GM12878 (cell line): Measurements from ENCODE around the gene MAD2L2. TPM values are rescaled to one million over a fixed set of nuclear protein-coding genes. Genes with fewer than 3 reads are reported as not detected.

Source experiments
- ATAC-seq: fragments of 200-7000 bp; cut with Tn5 transposase; 3 replicates; pipeline ENCODE4 v1.9.1; 2020; ENCODE audit warnings: mild to moderate bottlenecking, moderate library complexity
- BruUV-seq: library from RNA; stranded (reverse); fragments of 400-500 nt; replicated peaks from 2 replicates; lab custom pipeline; 2021; lab: Mats Ljungman, UMichigan
- CTCF ChIA-PET: fragments of 300-600 bp; sonication (Branson Sonifier 250); formaldehyde crosslinking; extraction: SDS; loops from one replicate; lab custom pipeline; 2021; ENCODE audit warnings: inconsistent platforms; lab: Yijun Ruan, JAX
- POLR2A ChIA-PET: fragments of 350-600 bp; formaldehyde crosslinking; extraction: SDS; loops from one replicate; lab custom pipeline; 2021; ENCODE audit warnings: inconsistent platforms; lab: Charles Lee
- RAD21 ChIA-PET: fragments of 300-600 bp; sonication (Branson Sonifier 250); formaldehyde crosslinking; loops from one replicate; lab custom pipeline; 2023; ENCODE audit warnings: antibody characterized with exemption; ENCODE audit not compliant: unreplicated experiment; lab: Charles Lee
- SMC1A ChIA-PET: fragments of 300-600 bp; sonication (Branson Sonifier 250); formaldehyde crosslinking; loops from one replicate; lab custom pipeline; 2023; ENCODE audit not compliant: unreplicated experiment, uncharacterized antibody; lab: Charles Lee
- DNase-seq: peaks from one replicate; pipeline ENCODE4 v3.0.0-alpha.2; 2011; ENCODE audit warnings: low read depth, low spot score
- FAIRE-seq: peaks from 3 replicates; lab custom pipeline; 2011; peaks lifted over from hg19 to GRCh38; lab: Jason Lieb, UNC
- H2AFZ ChIP-seq: 2 replicates; pipeline ENCODE4 v1.6.0; 2011; ENCODE audit warnings: low read depth, low read length, control low read depth; ENCODE audit not compliant: control insufficient read depth
- H3K27ac ChIP-seq: 2 replicates; pipeline ENCODE4 v1.5.1; 2011; ENCODE audit warnings: control low read depth; ENCODE audit not compliant: control insufficient read depth, insufficient read depth
- H3K27me3 ChIP-seq, 2 experiments: replicated peaks in 1 of 2; 2 replicates each; pipeline versions ENCODE4 v1.6.0 to v1.6.1; 2011; ENCODE audit warnings: low read length in 1 of 2; ENCODE audit not compliant: control insufficient read depth in 2 of 2, insufficient read depth in 2 of 2
- H3K36me3 ChIP-seq, 2 experiments: 2 replicates each; pipeline ENCODE4 v1.5.1; 2011; ENCODE audit warnings: low read length in 1 of 2; ENCODE audit not compliant: control insufficient read depth in 2 of 2, insufficient read depth in 2 of 2
- H3K4me1 ChIP-seq: 2 replicates; pipeline ENCODE4 v1.6.1; 2011; ENCODE audit warnings: mild to moderate bottlenecking, low read length, moderate library complexity, mixed read lengths; ENCODE audit not compliant: control insufficient read depth, insufficient read depth
- H3K4me2 ChIP-seq: 2 replicates; pipeline ENCODE4 v1.6.0; 2011; ENCODE audit warnings: control low read depth; ENCODE audit not compliant: control insufficient read depth, insufficient read depth
- H3K4me3 ChIP-seq: fragments of 200-600 bp; sonication (generic); 2 replicates; pipeline ENCODE4 v1.5.1; 2016
- H3K79me2 ChIP-seq: 2 replicates; pipeline ENCODE4 v1.6.0; 2011; ENCODE audit warnings: low read length; ENCODE audit not compliant: control insufficient read depth, insufficient read depth
- H3K9ac ChIP-seq: 2 replicates; pipeline ENCODE4 v1.8.0; 2011; ENCODE audit warnings: low read length, control low read depth, mixed read lengths; ENCODE audit not compliant: control insufficient read depth, insufficient read depth
- H3K9me3 ChIP-seq: replicated peaks from 3 replicates; pipeline ENCODE4 v1.5.1; 2011; ENCODE audit warnings: mild to moderate bottlenecking, low read length; ENCODE audit not compliant: control insufficient read depth, insufficient read depth
- H4K20me1 ChIP-seq: 2 replicates; pipeline ENCODE4 v1.6.0; 2011; ENCODE audit not compliant: control insufficient read depth, insufficient read depth
- MEF2B ChIP-seq: fragments of 450-650 bp; IDR thresholded peaks from 2 replicates; pipeline ENCODE4 v1.6.1; 2018; ENCODE audit warnings: mild to moderate bottlenecking, moderate library complexity; ENCODE audit not compliant: partially characterized antibody, poor library complexity, severe bottlenecking
- NFYA ChIP-seq: IDR thresholded peaks from 2 replicates; pipeline ENCODE4 v1.6.1; 2011; ENCODE audit warnings: low read depth, mild to moderate bottlenecking, low read length, improper control_type of control experiment, borderline replicate concordance
- PML ChIP-seq: IDR thresholded peaks from 2 replicates; pipeline ENCODE4 v1.6.1; 2012; ENCODE audit warnings: low read length, inconsistent platforms
- POLR2A ChIP-seq: IDR thresholded peaks from 2 replicates; pipeline ENCODE4 v1.6.1; 2011; ENCODE audit warnings: low read depth, mild to moderate bottlenecking, low read length
- SIX5 ChIP-seq: IDR thresholded peaks from 2 replicates; pipeline ENCODE4 v1.6.1; 2011; ENCODE audit warnings: mild to moderate bottlenecking, low read depth, low read length, moderate library complexity; ENCODE audit not compliant: severe bottlenecking
- SREBF2 ChIP-seq: IDR thresholded peaks from 2 replicates; pipeline ENCODE4 v1.6.1; 2012; ENCODE audit warnings: mild to moderate bottlenecking, low read length
- TCF3 ChIP-seq: IDR thresholded peaks from 2 replicates; pipeline ENCODE4 v1.6.1; 2012; ENCODE audit warnings: low read depth, mild to moderate bottlenecking, low read length, borderline replicate concordance; ENCODE audit not compliant: insufficient read depth
- ZNF384 ChIP-seq: IDR thresholded peaks from 2 replicates; pipeline ENCODE4 v1.6.1; 2012; ENCODE audit warnings: low read depth, mild to moderate bottlenecking, low read length, improper control_type of control experiment, borderline replicate concordance
- WGBS: methylation state at CpG from one replicate; pipeline ENCODE4 v1.1.6; 2016; ENCODE audit warnings: low lambda C conversion rate; ENCODE audit not compliant: insufficient replicate concordance, insufficient coverage; ENCODE audit errors: missing lambda C conversion rate; 5-methylcytosine and 5-hydroxymethylcytosine counted together
- in situ Hi-C: fragments of 300-500 bp; cut with MboI; formaldehyde crosslinking; loops from 9 replicates; pipeline ENCODE4 v1.14.3; 2018; ENCODE audit warnings: mixed read lengths
- intact Hi-C: fragments of 100-400 bp; cut with micrococcal nuclease; formaldehyde crosslinking; loops from one replicate; pipeline ENCODE4 v1.14.2; 2022; ENCODE audit not compliant: unreplicated experiment
- polyA plus RNA-seq, 11 experiments: library from polyadenylated mRNA; depleted of rRNA in 4 of 11; unstranded in 6 of 11; stranded (reverse) in 5 of 11; fragments of >200 nt; fragmentation: Nextera tagmentation in 4 of 11; fragmentation: Illumina TruSeq in 1 of 11; extraction: Ambion mirVana in 4 of 11; extraction: Trizol in 1 of 11; gene quantifications; 1 replicate in 1 of 11; 2 replicates in 10 of 11; pipeline versions ENCODE4 v1.2.1 to v1.2.3, GENCODE V29; 2011 to 2016; ENCODE audit warnings: inconsistent platforms in 2 of 11, missing spikeins in 2 of 11, low read depth in 1 of 11
- total RNA-seq, 4 experiments: library from RNA; depleted of rRNA in 3 of 4; stranded (reverse); fragments of >200 nt in 3 of 4; fragmentation: Illumina TruSeq in 1 of 4; extraction: Trizol in 1 of 4; gene quantifications; 2 replicates each; pipeline versions ENCODE4 v1.2.1 to v1.2.3, GENCODE V29; 2013 to 2021
- TF ChIP-seq, protein P1 (sequence below): fragments of 450-650 bp; IDR thresholded peaks from 2 replicates; pipeline ENCODE4 v1.6.1; 2017; ENCODE audit warnings: low read depth, mild to moderate bottlenecking, moderate library complexity

Gene MAD2L2
- total and polyA plus RNA-seq, 10 of the 15 experiments (the other 5 are each of a cell fraction or from before 2014, with no cell fraction given), result 3.5 to 95.0 (median 53.2) TPM

DNA sequence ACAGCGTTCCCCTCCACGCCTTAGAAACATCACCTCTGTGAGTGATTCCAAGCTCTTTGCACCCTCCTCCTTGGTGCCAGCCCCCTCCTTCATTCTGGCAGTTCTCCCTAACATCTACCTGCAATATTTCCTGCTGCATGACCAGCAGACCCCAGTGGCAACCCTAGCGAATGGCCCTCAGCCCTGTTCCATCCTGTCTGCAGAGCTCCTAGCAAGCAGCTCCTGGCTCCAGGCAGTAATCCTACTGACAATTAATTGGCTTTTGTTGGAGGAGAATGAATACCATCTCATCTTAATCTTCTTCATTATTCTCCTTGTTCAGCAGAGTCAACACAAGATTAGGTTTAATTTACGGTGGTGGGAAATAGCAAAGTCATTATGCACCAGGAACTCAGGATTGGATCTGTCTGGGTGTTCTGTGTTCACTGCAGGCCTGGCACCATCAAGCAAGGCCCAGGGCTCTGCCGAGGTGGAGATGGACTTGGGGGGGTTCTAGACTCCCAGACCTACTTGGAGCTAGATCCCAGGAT lies 39.1 kb downstream of the MAD2L2 start:
- SMC1A ChIA-PET, result interaction anchor here (0.9 to 6.3 kb wide), 4 partner anchors 349 to 605 kb away, joined by 3 to 57 read pairs (median 3); no protein-coding TSS in a partner anchor
- no peaks in the 10 kb centered on the region for H3K9me3 ChIP-seq
- in situ Hi-C loops, result loop anchor here (5.0 kb wide), 3 partner anchors 320 to 605 kb away; no protein-coding TSS in a partner anchor

More for the DNA sequence above, 39.1 kb downstream of the MAD2L2 start:
- H2AFZ ChIP-seq, result no peak overlapping the region
- BruUV-seq, result no TSS peak
- ChIA-PET CTCF (interaction anchor here (0.6 to 5.9 kb wide), 20 partner anchors 13 to 621 kb away, joined by 3 to 132 read pairs (median 3); partner anchors contain the start of gene DISP3), POLR2A (no interaction called here), RAD21 (interaction anchor here (1.0 to 6.7 kb wide), 5 partner anchors 78 to 605 kb away, joined by 3 to 91 read pairs (median 11); no protein-coding TSS in a partner anchor)
- no peaks in the 10 kb centered on the region; a peak in 1 of 4 replicates for H3K27me3 ChIP-seq
- no peak overlapping the region for H3K27ac ChIP-seq
- H3K79me2 ChIP-seq, result no peaks in the 10 kb centered on the region
- no peak overlapping the region for H3K4me2 ChIP-seq
- WGBS, result 3% methylated on average over 5 of the region's 5 CpGs
- TF ChIP-seq SREBF2 (no peak), POLR2A (no peak), TCF3 (no peak), NFYA (no peak), MEF2B (no peak), ZNF384 (no peak), PML (no peak), SIX5 (no peak)
- TF ChIP-seq, protein P1, sequence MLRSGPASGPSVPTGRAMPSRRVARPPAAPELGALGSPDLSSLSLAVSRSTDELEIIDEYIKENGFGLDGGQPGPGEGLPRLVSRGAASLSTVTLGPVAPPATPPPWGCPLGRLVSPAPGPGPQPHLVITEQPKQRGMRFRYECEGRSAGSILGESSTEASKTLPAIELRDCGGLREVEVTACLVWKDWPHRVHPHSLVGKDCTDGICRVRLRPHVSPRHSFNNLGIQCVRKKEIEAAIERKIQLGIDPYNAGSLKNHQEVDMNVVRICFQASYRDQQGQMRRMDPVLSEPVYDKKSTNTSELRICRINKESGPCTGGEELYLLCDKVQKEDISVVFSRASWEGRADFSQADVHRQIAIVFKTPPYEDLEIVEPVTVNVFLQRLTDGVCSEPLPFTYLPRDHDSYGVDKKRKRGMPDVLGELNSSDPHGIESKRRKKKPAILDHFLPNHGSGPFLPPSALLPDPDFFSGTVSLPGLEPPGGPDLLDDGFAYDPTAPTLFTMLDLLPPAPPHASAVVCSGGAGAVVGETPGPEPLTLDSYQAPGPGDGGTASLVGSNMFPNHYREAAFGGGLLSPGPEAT, result no peak
- no peaks in the 10 kb centered on the region for H3K36me3 ChIP-seq
- intact Hi-C loops, result loop anchor here (1.0 to 5.0 kb wide), 4 partner anchors 165 to 401 kb away; partner anchors contain the start of gene DISP3
- H3K9ac ChIP-seq, result no peak overlapping the region
- DNase-seq, result no peak
- H3K4me3 ChIP-seq, result no peak overlapping the region
- no peak for ATAC-seq
- no peak for FAIRE-seq
- no peaks in the 10 kb centered on the region for H3K4me1 ChIP-seq
- H4K20me1 ChIP-seq, result no peaks in the 10 kb centered on the region
